Skin of body (tissue), 2 donors: ENCODE results near the gene PADI4. TPM values are rescaled to one million over a fixed set of nuclear protein-coding genes. Genes with fewer than 3 reads are reported as not detected.

Source experiments
- DNase-seq: peaks from one replicate; lab custom pipeline; 2025; lab: John Stamatoyannopoulos, UW
- total RNA-seq: library from RNA; depleted of rRNA; stranded (reverse); fragments of >200 nt; gene quantifications from one replicate; pipeline ENCODE4 v1.2.3, GENCODE V29; 2014

The PADI4 gene
- total RNA-seq, 1 donor from 2014 or later: 10.4 TPM

GRCh38 chr1:17347769-17348592, 40.0 kb downstream of the PADI4 start:
- no peak for DNase-seq

GRCh38 chr1:17348593-17349234, 40.7 kb downstream of the PADI4 start:
- DNase-seq: no peak

- no peak for DNase-seq
Observed at GRCh38 chr1:17350083-17350482, 42.1 kb downstream of the PADI4 start.

- DNase-seq: no peak
Observed at GRCh38 chr1:17350928-17351446, 43.0 kb downstream of the PADI4 start.

- no peak for DNase-seq
Observed at GRCh38 chr1:17351598-17352324, 43.8 kb downstream of the PADI4 start.

GRCh38 chr1:17352419-17352909, 44.5 kb downstream of the PADI4 start:
- DNase-seq: no peak

- no peak for DNase-seq
Observed at GRCh38 chr1:17355898-17356297, 47.9 kb downstream of the PADI4 start.

- DNase-seq: no peak
Observed at GRCh38 chr1:17356387-17357026, 48.5 kb downstream of the PADI4 start.

- DNase-seq: no peak
Observed at GRCh38 chr1:17358557-17358956, 50.6 kb downstream of the PADI4 start.

GRCh38 chr1:17359031-17359430, 51.0 kb downstream of the PADI4 start:
- no peak for DNase-seq

- DNase-seq: no peak
Observed at GRCh38 chr1:17359808-17360207, 51.8 kb downstream of the PADI4 start.

GRCh38 chr1:17360272-17360956, 52.4 kb downstream of the PADI4 start:
- no peak for DNase-seq

- DNase-seq: no peak
Observed at GRCh38 chr1:17361687-17362086, 53.7 kb downstream of the PADI4 start.

- DNase-seq: no peak
Observed at GRCh38 chr1:17363351-17363750, 55.4 kb downstream of the PADI4 start.

GRCh38 chr1:17363771-17364170, 55.8 kb downstream of the PADI4 start:
- no peak for DNase-seq

- DNase-seq: no peak
Observed at GRCh38 chr1:17365293-17365692, 57.3 kb downstream of the PADI4 start.

GRCh38 chr1:17369466-17369865, 61.5 kb downstream of the PADI4 start:
- no peak for DNase-seq

- no peak for DNase-seq
Observed at GRCh38 chr1:17370618-17371017, 62.6 kb downstream of the PADI4 start.

GRCh38 chr1:17371896-17372295, 63.9 kb downstream of the PADI4 start, which contains the start of gene PADI6:
Gene PADI6 (plus strand): TSS chr1:17372196. CDS start chr1:17372246, 50 bp downstream.
- DNase-seq: no peak

- DNase-seq: no peak
Observed at GRCh38 chr1:17372955-17373354, 65.0 kb downstream of the PADI4 start.

- no peak for DNase-seq
Observed at GRCh38 chr1:17375651-17376050, 67.7 kb downstream of the PADI4 start.
